VCaP (cell line): ENCODE results near the gene CCDC78.
"Not testable (repeated sequence)": the region's sequence is repeated elsewhere in the genome, so short reads cannot be mapped to it uniquely, and the experiment has no call there.

ENCODE experiments used
- H3K27ac ChIP-seq: fragments of 450-650 bp; 2 replicates; pipeline ENCODE4 v1.5.1; 2017
- CTCF ChIP-seq: fragments of 450-650 bp; conservative IDR thresholded peaks from 2 replicates; pipeline ENCODE4 v1.5.1; 2017; ENCODE audit warnings: mild to moderate bottlenecking, moderate library complexity

Gene CCDC78

DNA sequence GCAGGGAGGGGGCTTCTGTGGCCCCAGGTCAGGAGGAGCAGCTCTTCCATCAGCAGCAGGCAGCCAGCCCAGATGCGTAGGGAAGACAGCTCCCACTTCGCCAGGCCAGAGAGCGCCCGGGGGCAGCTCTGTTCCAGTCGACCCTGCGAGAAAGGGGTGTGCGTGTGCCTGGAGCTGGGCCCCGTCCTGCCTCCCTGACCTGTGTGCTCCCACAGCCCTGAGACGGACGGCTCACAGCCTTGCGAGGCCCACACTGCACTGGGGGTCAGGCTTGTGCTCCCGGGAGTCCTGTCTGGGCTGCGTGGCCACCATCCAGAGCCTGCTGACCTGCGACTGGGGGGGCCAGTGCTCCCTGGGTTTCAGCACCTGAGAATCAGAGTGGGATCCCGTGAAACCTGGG lies 33.8 kb upstream of the CCDC78 start:
- H3K27ac ChIP-seq, result no peak overlapping the region
- TF ChIP-seq CTCF, result no peak

DNA sequence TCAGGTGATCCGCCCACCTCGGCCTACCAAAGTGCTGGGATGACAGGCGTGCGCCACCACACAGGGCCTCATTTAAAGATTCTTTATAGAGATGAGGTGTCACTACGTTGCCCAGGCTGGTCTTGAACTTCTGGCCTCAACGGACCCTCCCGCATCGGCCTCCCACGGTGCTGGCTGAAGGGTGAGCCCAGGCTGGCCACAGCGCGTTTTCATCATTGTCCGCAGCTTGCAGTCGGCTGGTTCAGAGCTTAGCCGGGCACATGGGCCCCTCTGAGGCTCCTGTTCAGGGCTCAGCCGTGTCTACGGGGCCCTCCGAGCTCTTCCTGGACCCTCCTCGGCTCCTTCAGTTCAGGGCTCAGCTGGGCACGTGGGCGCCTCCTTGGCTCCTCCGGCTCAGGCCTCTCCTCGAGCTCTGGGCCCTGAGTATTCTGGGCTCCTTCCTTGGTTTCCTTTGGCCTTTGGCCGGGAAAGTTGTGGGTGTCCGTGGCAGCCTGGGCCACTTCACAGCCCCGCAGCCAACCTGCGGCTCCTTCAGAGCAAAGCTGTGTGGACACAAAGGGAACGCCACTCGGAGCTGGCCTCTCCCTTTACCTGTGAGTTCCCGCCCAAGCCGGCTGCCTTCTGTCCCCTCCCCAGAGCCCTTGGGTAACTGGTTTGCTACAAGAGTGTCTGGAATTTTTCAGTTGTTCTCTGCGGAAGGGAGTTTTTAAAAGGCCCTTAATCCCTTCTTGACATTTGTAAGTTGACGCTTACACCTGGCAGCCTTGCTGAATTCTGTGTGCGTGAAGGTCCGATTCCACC lies 33.1 kb upstream of the CCDC78 start:
- no peak overlapping the region for H3K27ac ChIP-seq
- TF ChIP-seq CTCF, result no peak

DNA sequence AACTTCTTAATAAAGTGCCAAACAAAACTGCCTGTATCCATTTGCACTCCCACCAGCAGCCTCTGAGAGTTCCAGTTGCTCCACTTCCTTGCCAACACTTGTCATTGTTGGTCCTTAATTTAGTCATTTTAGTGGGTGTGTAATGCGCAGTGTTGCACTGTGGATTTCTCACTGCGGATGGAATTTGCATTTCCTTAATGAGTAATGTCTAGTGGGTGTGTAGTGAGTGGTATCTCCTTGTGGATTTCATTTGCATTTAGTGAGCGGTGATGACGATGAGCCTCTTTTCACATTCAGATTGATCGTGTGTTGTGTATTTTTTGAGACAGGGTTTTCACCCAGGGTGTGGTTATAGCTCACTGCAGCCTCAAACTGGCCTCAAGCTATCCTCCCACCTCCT lies 30.2 kb upstream of the CCDC78 start:
- H3K27ac ChIP-seq, result no peak overlapping the region
- TF ChIP-seq CTCF, result no peak

DNA sequence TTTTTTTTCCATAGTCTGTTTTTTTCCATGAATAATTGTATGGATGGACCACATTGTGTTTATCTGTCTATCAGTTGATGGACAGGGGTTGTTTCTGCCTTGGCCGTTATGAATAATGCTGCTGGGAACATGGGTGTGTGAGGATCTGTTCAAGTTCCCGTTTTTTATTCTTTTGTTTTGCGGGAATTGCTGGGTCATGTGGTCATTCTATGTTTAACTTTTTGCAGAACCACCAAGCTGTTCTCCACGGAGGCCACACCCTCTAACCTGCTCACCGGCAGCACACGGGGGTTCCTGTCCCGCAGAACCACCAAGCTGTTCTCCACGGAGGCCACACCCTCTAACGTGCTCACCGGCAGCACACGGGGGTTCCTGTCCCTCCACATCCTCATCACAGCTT lies 28.4 kb upstream of the CCDC78 start:
- no peak overlapping the region for H3K27ac ChIP-seq
- TF ChIP-seq CTCF, result no peak

GRCh38 chr16:754121-754607 lies 27.9 kb upstream of the CCDC78 start:
- H3K27ac ChIP-seq, result not testable (repeated sequence)

- no peak for TF ChIP-seq CTCF
- H3K27ac ChIP-seq, result peak overlapping the region; percentile 48
These were observed 25.7 kb upstream of the CCDC78 start for GRCh38 chr16:752007-752312.

GRCh38 chr16:751152-752006 lies 25.1 kb upstream of the CCDC78 start:
- no peak for TF ChIP-seq CTCF
- peak overlapping the region; percentile 48 for H3K27ac ChIP-seq

DNA sequence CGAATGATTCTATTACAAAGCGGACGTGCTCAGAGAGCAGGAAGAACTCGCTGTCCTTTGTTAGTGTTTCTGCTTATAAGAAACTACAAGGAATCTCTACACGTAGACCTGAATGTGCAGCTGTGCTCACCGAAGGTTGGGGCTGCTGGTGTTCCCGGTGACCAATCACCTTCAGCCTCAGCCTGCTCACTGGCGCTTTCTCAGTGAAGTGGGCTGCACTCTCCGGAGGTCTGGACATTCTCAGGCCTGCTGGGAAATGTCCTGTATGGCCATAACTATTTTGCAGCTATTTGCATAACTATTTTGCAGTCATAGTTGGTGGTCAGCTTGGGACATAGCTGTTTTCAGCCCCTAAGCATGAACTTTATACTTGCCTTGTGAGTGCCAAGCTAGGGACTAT lies 24.2 kb upstream of the CCDC78 start:
- H3K27ac ChIP-seq, result no peak overlapping the region
- TF ChIP-seq CTCF, result no peak
